NCI-H1436 (cell line): ENCODE results near the gene TMEM132D.

Source experiments
- DNase-seq: peaks from one replicate; lab custom pipeline; 2025; lab: John Stamatoyannopoulos, UW

The TMEM132D gene

GRCh38 chr12:129339336-129339735 is 564.5 kb downstream of the TMEM132D start:
- no peak for DNase-seq

GRCh38 chr12:129337413-129337812 is 566.4 kb downstream of the TMEM132D start:
- DNase-seq = no peak

GRCh38 chr12:129335773-129336172 is 568.1 kb downstream of the TMEM132D start:
- no peak for DNase-seq

- no peak for DNase-seq
Observed at GRCh38 chr12:129332286-129332685, 571.5 kb downstream of the TMEM132D start.

GRCh38 chr12:129331356-129332085 is 572.3 kb downstream of the TMEM132D start:
- DNase-seq = no peak

- no peak for DNase-seq
Observed at GRCh38 chr12:129328235-129328634, 575.6 kb downstream of the TMEM132D start.

GRCh38 chr12:129325566-129325965 is 578.3 kb downstream of the TMEM132D start:
- DNase-seq = no peak

GRCh38 chr12:129312048-129312447 is 591.8 kb downstream of the TMEM132D start:
- DNase-seq = no peak

- DNase-seq = no peak
Observed at GRCh38 chr12:129310346-129310745, 593.5 kb downstream of the TMEM132D start.

GRCh38 chr12:129305851-129306250 is 598.0 kb downstream of the TMEM132D start:
- no peak for DNase-seq

GRCh38 chr12:129304529-129304928 is 599.3 kb downstream of the TMEM132D start:
- DNase-seq = no peak

GRCh38 chr12:129300011-129300410 is 603.8 kb downstream of the TMEM132D start:
- DNase-seq = no peak

GRCh38 chr12:129298921-129299320 is 604.9 kb downstream of the TMEM132D start:
- DNase-seq = no peak

GRCh38 chr12:129296671-129297070 is 607.2 kb downstream of the TMEM132D start:
- no peak for DNase-seq

- no peak for DNase-seq
Observed at GRCh38 chr12:129294868-129295267, 609.0 kb downstream of the TMEM132D start.

- no peak for DNase-seq
Observed at GRCh38 chr12:129279771-129280170, 624.1 kb downstream of the TMEM132D start.

- peak; percentile 16 for DNase-seq
Observed at GRCh38 chr12:129276361-129277060, 627.3 kb downstream of the TMEM132D start.

- no peak for DNase-seq
Observed at GRCh38 chr12:129269756-129270495, 633.9 kb downstream of the TMEM132D start.

GRCh38 chr12:129258781-129259318 is 645.0 kb downstream of the TMEM132D start:
- no peak for DNase-seq

GRCh38 chr12:129257524-129257923 is 646.3 kb downstream of the TMEM132D start:
- DNase-seq = no peak

GRCh38 chr12:129246630-129247029 is 657.2 kb downstream of the TMEM132D start:
- no peak for DNase-seq

GRCh38 chr12:129245769-129246168 is 658.1 kb downstream of the TMEM132D start:
- DNase-seq = no peak

GRCh38 chr12:129241852-129242251 is 662.0 kb downstream of the TMEM132D start:
- peak; percentile 1 for DNase-seq
